MCF 10A (cell line): Measurements from ENCODE around the gene MAPK6. TPM values are rescaled to one million over a fixed set of nuclear protein-coding genes. Genes with fewer than 3 reads are reported as not detected.
A peak's percentile ranks its signal among the peaks of the same experiment; 100 is the strongest.

Experiments used
- Bru-seq: library from RNA; stranded (reverse); fragments of 400-500 nt; gene quantifications from one replicate; lab custom pipeline; 2021; lab: Mats Ljungman, UMichigan
- BruChase-seq, 2 experiments: library from RNA; stranded (reverse); fragments of 400-500 nt; gene quantifications; one replicate each; lab custom pipeline; 2021; lab: Mats Ljungman, UMichigan
- BruUV-seq: library from RNA; stranded (reverse); fragments of 400-500 nt; replicated peaks from 2 replicates; lab custom pipeline; 2021; lab: Mats Ljungman, UMichigan
- CTCF ChIA-PET: fragments of 300-600 bp; sonication (Branson Sonifier 250); formaldehyde crosslinking; extraction: SDS; loops from one replicate; lab custom pipeline; 2021; ENCODE audit warnings: antibody characterized with exemption, inconsistent platforms; lab: Yijun Ruan, JAX
- POLR2A ChIA-PET: fragments of 300-600, 350-650 bp; sonication (Branson Sonifier 250); formaldehyde crosslinking; extraction: SDS; loops from one replicate; lab custom pipeline; 2020; ENCODE audit warnings: antibody characterized with exemption, inconsistent platforms; lab: Yijun Ruan, JAX
- DNase-seq: peaks from one replicate; pipeline ENCODE4 v3.0.0-alpha.2; 2018; ENCODE audit not compliant: unreplicated experiment
- H3K27ac Mint-ChIP-seq: one replicate; pipeline ENCODE4 v1.8.0; 2022; ENCODE audit warnings: mild to moderate bottlenecking, low read depth, mixed read lengths; ENCODE audit not compliant: unreplicated experiment
- H3K27me3 Mint-ChIP-seq: one replicate; pipeline ENCODE4 v1.8.0; 2022; ENCODE audit warnings: mixed read lengths; ENCODE audit not compliant: insufficient read depth, unreplicated experiment
- H3K36me3 Mint-ChIP-seq: one replicate; pipeline ENCODE4 v1.8.0; 2022; ENCODE audit warnings: mild to moderate bottlenecking, moderate library complexity, mixed read lengths; ENCODE audit not compliant: insufficient read depth, unreplicated experiment
- H3K4me1 Mint-ChIP-seq: one replicate; pipeline ENCODE4 v1.8.0; 2022; ENCODE audit warnings: mixed read lengths; ENCODE audit not compliant: insufficient read depth, unreplicated experiment
- H3K4me3 Mint-ChIP-seq: one replicate; pipeline ENCODE4 v1.8.0; 2022; ENCODE audit warnings: mild to moderate bottlenecking, moderate library complexity, mixed read lengths; ENCODE audit not compliant: unreplicated experiment
- H3K9me3 Mint-ChIP-seq: one replicate; pipeline ENCODE4 v1.8.0; 2022; ENCODE audit warnings: mixed read lengths; ENCODE audit not compliant: unreplicated experiment
- intact Hi-C: fragments of 100-400 bp; cut with micrococcal nuclease; formaldehyde crosslinking; loops from 2 replicates; pipeline ENCODE4 v1.14.1; 2022
- long read RNA-seq: library from polyadenylated mRNA; stranded (forward); transcript quantifications from one replicate; pipeline ENCODE4 v2.0.0, GENCODE V29; 2022
- total RNA-seq: library from RNA; stranded (reverse); gene quantifications from 2 replicates; pipeline ENCODE4 v1.2.3, GENCODE V29; 2022
- TF ChIP-seq, protein P1 (sequence below): fragments of 200-600 bp; IDR thresholded peaks from one replicate; pipeline ENCODE4 v1.8.0; 2022; ENCODE audit warnings: antibody characterized with exemption, mild to moderate bottlenecking; ENCODE audit not compliant: unreplicated experiment

Gene MAPK6
- total RNA-seq (106 and 114 TPM in 2 replicates), Bru-seq, nascent RNA (percentile 98 among the genes with signal in this experiment), BruChase-seq, experiment 1, labeled RNA remaining after a 6-hour chase (percentile 97 among the genes with signal in this experiment), BruChase-seq, experiment 2, labeled RNA remaining after a 2-hour chase (percentile 99 among the genes with signal in this experiment)
- long read RNA-seq, full-length matches to known transcripts: 140 of 270 reads
- long read RNA-seq, partial matches to known transcripts: 37 of 270 reads
- long read RNA-seq, other reads (novel, unspliced or antisense): 93 of 270 reads

DNA sequence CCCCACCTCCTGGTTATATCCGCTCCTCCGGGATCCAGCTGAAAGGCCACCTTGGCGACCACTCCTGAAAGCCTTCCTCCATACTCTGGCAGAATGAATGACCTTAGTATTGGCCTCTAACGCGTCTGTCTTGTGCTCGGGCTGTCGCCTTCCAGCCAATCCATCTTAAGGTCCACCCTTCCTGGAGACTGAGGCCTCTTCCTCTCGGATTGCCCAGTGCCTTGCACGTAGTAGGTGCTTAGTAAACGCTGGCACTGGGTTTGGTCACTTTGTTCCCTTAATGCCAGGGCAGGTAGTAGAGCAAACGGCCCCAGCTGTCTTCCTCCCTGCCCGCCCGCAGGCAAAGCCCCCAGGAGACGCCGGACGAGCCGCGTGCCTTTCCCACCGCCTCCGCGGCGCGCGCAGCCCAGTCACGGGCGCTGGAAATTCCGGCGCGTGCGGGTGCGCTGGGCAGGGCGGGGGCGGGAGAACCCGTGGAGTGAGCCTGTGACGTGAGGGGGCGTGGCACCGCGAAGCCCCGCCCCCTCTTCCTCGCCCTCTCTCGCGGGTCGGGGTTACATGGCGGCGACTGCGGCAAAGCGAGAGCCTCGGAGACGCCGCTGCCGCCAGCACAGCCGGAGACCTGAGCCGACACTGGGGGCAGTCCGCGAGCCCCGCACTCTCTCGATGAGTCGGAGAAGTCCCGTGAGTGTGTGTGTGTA, at the start of gene MAPK6:
Gene MAPK6 (plus strand): TSS at position 527 of the 701 bp plus-strand sequence. CDS start 27,242 bp downstream, outside the sequence.
- intact Hi-C loops: loop anchor here (1.0 to 2.0 kb wide), 3 partner anchors 24 to 48 kb away; partner anchors contain the start of gene LEO1
- Mint-ChIP-seq H3K9me3 (no peaks in the 10 kb centered on the region), H3K4me1 (peaks cover 17% of the 10 kb centered on the region), H3K4me3 (peak within 1 kb of the TSS; percentile 95), H3K27ac (peak within 1 kb of the TSS; percentile 99), H3K27me3 (no peaks in the 10 kb centered on the region), H3K36me3 (peaks cover 19% of the 10 kb centered on the region)
- TF ChIP-seq, protein P1, sequence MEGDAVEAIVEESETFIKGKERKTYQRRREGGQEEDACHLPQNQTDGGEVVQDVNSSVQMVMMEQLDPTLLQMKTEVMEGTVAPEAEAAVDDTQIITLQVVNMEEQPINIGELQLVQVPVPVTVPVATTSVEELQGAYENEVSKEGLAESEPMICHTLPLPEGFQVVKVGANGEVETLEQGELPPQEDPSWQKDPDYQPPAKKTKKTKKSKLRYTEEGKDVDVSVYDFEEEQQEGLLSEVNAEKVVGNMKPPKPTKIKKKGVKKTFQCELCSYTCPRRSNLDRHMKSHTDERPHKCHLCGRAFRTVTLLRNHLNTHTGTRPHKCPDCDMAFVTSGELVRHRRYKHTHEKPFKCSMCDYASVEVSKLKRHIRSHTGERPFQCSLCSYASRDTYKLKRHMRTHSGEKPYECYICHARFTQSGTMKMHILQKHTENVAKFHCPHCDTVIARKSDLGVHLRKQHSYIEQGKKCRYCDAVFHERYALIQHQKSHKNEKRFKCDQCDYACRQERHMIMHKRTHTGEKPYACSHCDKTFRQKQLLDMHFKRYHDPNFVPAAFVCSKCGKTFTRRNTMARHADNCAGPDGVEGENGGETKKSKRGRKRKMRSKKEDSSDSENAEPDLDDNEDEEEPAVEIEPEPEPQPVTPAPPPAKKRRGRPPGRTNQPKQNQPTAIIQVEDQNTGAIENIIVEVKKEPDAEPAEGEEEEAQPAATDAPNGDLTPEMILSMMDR: no peak
- peak; percentile 90 for DNase-seq
- ChIA-PET CTCF (interaction anchor here (1.0 kb wide), 1 partner anchor 59 kb away, joined by 3 read pairs; no protein-coding TSS in a partner anchor), POLR2A (interaction anchor here (0.7 to 10.4 kb wide), 7 partner anchors 9 to 76 kb away, joined by 3 to 546 read pairs (median 9); partner anchors contain the start of gene LEO1)
- no TSS peak for BruUV-seq

DNA sequence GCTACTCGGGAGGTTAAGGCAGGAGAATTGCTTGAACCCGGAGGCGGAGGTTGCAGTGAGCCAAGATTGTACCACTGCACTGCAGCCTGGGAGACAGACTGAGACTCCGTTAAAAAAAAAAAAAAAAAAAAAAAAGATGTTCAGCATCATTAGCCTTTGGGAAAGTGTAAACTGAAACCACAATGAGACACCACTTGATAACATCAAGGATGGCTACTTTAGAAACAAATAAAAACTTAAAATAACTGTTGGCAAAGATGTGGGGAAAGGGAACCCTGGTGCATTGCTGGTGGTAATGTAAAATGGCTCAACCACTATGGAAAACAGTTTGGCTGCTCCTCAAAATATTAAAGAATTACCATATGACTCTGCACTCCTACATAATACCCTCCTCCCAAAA, 49.3 kb upstream of the MAPK6 start:
- ChIA-PET POLR2A (interaction anchor here (0.6 to 4.0 kb wide), 10 partner anchors 24 to 210 kb away, joined by 3 to 97 read pairs (median 16); partner anchors contain the start of gene MAPK6), CTCF (interaction anchor here (0.7 to 1.5 kb wide), 3 partner anchors 28 to 258 kb away, joined by 3 to 5 read pairs (median 4); no protein-coding TSS in a partner anchor)
- Mint-ChIP-seq H3K4me3 (peak overlapping the region; percentile 97), H3K27me3 (no peaks in the 10 kb centered on the region), H3K27ac (peak overlapping the region; percentile 94), H3K4me1 (peaks cover 12% of the 10 kb centered on the region), H3K36me3 (peaks cover 45% of the 10 kb centered on the region), H3K9me3 (peaks cover 10% of the 10 kb centered on the region)
- DNase-seq: peak; percentile 16
- no TSS peak for BruUV-seq
- TF ChIP-seq, protein P1: no peak
- intact Hi-C loops: loop anchor here (2.0 kb wide), 1 partner anchor 49 kb away; the partner anchor contains the start of gene MAPK6

DNA sequence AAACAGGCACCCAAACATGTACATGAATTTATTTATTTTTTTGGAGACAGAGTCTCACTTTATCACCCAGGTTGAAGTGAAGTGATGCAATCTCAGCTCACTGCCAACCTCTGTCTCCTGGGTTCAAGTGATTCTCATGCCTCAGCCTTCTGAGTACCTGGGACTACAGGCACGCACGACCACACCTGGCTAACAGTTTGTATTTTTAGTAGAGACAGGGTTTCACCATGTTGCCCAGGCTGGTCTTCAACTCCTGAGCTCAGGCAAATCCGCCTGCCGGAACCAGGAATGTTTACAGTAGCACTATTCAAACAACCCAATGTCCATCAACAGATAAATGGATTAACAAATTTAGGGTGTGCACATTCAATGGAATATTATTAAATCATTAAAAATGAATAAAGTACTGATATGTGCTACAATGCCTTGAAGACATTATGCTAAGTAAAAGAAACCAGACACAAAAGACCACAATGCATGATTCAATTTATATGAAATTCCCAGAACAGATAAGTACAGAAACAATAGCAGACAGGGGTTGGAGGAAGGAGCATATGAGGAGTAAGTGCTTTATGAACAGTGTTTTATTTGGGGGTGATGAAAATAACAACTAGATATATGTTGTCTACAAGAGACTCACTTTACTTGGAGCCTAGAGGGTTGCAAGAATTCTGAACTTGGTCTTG, 48.7 kb upstream of the MAPK6 start:
- DNase-seq: peak; percentile 17
- BruUV-seq: no TSS peak
- H3K36me3 Mint-ChIP-seq: peaks cover 40% of the 10 kb centered on the region
- intact Hi-C loops: loop anchor here (2.0 kb wide), 1 partner anchor 49 kb away; the partner anchor contains the start of gene MAPK6
- ChIA-PET CTCF (interaction anchor here (0.5 to 1.5 kb wide), 12 partner anchors 11 to 266 kb away, joined by 3 to 5 read pairs (median 3); no protein-coding TSS in a partner anchor), POLR2A (interaction anchor here (0.6 to 4.0 kb wide), 32 partner anchors 8 to 538 kb away, joined by 3 to 97 read pairs (median 6); partner anchors contain the start of gene MAPK6)
- H3K4me1 Mint-ChIP-seq: peaks cover 12% of the 10 kb centered on the region
- TF ChIP-seq, protein P1: no peak
- peaks cover 10% of the 10 kb centered on the region for H3K9me3 Mint-ChIP-seq
- H3K27me3 Mint-ChIP-seq: no peaks in the 10 kb centered on the region
- H3K27ac Mint-ChIP-seq: peak overlapping the region; percentile 94
- peak overlapping the region; percentile 97 for H3K4me3 Mint-ChIP-seq
